Right lung (tissue), 5 donors: ENCODE data around the gene TANK. TPM values are rescaled to one million over a fixed set of nuclear protein-coding genes. Genes with fewer than 3 reads are reported as not detected.
"Not testable (repeated sequence)": the region's sequence is repeated elsewhere in the genome, so short reads cannot be mapped to it uniquely, and the experiment has no call there.

Experiments used
- DNase-seq, 2 donors: peaks; one replicate each; pipeline ENCODE4 v3.0.0-alpha.2; 2013
- polyA plus RNA-seq, 5 donors: library from polyadenylated mRNA; unstranded; fragments of 120-200 nt; gene quantifications; one replicate each; pipeline versions ENCODE4 v1.2.1 to v1.2.3, GENCODE V29; 2013; ENCODE audit warnings: inconsistent platforms in 1 of 5, low replicate concordance in 1 of 5; ENCODE audit not compliant: insufficient read length in 5 of 5, insufficient read depth in 1 of 5

The TANK gene
- polyA plus RNA-seq, 5 donors = 42.0 to 81.0 (median 61.0) TPM

- DNase-seq = no peak
These were observed 5.6 kb downstream of the TANK start for GRCh38 chr2:161165811-161166210.

DNA sequence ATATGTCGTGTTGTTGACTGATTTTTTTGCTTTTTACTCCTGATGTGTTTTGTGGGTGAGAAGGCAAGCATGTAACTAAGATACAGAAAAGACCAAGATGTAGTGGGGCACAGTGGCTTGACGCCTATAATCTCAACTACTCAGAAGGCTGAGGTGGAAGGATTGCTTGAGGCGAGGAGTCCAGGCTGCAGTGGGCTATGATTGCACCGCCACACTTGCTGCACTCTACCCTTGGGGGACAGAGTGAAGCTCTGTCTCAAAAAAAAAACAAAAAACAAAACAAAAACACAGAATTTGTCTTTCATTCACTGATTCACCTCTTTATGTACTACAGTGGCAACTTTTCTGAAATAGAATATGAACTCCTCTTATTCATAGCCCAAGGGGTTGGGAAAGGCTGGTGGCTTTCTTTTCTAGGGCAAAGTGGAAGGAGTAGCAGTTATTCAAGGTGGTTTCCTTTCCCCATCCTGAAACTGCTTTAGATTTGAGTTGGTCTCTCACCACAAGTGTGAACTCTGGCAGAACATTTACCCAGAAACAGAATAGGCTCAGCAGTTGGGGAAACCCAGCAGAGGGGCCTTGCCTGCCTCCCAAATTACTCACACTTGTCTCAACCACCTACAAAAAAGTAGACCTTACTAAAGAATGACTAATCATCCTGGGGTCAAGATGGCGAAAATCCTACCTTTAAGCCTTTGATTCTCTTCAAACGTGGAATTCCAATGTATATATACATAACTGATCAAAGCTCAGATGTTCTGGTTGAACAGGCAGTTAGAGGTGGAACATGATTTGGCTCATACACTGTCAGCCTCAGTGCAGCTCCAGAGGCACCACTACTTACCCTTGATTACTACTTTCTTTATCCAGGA, 6.5 kb downstream of the TANK start:
- DNase-seq = no peak

- DNase-seq = no peak
These were observed 9.1 kb downstream of the TANK start for GRCh38 chr2:161169335-161169734.

DNA sequence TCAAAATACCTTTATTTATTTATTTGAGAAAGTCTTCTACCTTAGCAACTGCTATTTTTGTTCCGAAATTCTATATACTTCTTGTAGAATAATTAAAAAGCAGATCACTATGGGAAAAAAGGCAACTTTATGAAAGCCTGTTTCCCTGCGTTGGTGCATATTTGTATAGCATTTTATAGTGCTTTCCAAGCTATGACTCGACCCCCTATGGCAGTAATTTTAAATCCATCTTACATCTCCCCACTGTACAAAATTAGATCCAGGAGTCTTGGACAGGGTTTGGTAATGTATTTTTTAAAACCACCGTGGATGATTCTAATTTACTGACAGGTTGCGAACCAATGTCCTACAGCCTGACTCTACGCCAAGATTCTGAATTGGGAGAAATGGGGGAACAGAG, 10.1 kb downstream of the TANK start:
- DNase-seq = no peak

GRCh38 chr2:161170958-161171932, 11.0 kb downstream of the TANK start:
- DNase-seq = no peak

DNA sequence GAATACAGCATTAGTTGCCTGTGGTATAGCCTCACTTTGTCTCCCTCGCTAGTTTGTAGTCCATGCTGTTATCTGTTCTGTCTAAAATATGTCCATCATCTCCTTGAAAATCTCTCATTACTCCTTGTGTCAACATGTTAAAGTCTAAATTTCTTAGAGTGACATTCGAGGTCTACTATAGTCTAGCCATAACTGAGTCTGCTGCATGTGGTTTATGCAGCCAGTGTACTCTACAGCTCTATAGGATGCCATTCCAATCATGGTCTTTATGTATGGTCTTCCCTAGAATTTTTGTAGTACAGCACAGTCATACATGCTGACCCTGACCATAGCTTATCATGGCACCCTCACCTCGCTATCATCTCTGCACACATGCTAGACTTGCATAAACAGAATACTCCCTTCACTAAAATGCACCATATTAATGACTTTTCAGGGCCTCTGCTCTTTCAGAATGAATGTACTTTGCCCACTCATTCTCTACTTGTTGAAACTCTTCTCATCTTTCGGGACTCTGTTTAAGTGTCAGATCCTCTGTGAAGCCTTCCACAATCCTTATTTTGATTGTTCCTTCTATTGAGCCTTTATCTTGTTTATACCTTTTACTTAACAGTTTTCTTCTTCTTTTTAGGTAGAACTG, 12.8 kb downstream of the TANK start:
- no peak for DNase-seq

- no peak for DNase-seq
These were observed 13.4 kb downstream of the TANK start for GRCh38 chr2:161173541-161174194.

- no peak for DNase-seq
These were observed 17.7 kb downstream of the TANK start for GRCh38 chr2:161177969-161178368.

- no peak for DNase-seq
These were observed 18.5 kb downstream of the TANK start for GRCh38 chr2:161178756-161179155.

GRCh38 chr2:161190050-161190449, 29.8 kb downstream of the TANK start:
- DNase-seq = no peak

GRCh38 chr2:161195602-161196001, 35.4 kb downstream of the TANK start:
- DNase-seq = not testable (repeated sequence)

GRCh38 chr2:161199912-161200701, 39.9 kb downstream of the TANK start:
- DNase-seq = no peak

DNA sequence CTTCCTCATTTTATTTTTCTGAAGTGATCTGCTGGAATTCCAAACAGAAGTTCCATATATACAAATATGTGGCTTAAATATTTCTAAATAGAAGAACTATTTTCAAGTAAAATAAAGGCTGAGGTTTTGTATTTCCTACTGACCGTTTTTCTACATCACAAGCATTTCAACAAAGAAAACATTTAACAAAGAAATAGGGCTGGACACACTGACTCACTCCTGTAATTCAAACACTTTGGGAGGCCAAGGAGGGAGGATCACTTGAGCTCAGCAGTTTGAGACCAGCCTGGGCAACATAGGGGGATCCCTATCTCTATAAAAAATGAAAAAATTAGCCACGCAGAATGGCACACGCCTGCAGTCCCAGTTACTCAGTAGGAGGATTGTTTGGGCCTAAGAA, 44.6 kb downstream of the TANK start:
- DNase-seq = no peak

DNA sequence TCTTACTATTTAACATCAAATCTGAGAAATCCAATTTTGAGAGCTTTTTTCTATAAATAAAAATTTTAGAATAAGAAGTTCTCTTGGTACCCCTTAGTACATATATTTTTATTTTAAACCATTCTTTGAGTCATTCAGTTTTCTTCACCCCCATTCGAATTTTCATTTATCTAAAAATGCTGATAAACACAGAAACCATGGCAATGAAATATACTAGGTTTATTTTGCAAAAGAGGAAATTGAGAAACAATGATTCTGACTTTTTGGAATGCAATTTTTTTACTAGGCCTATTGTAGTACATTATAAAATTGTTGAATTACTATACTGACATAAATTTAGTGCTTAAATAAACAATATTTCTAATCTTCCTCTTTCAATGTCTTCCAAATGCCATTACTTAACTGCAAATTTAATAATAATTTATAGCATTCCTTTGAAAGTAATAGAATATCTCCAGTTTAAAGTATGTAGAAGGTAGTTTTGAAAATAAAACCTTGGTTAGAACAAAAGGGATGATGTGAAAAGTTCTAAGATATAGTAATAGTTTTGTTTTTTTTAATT, 46.3 kb downstream of the TANK start:
- no peak for DNase-seq

DNA sequence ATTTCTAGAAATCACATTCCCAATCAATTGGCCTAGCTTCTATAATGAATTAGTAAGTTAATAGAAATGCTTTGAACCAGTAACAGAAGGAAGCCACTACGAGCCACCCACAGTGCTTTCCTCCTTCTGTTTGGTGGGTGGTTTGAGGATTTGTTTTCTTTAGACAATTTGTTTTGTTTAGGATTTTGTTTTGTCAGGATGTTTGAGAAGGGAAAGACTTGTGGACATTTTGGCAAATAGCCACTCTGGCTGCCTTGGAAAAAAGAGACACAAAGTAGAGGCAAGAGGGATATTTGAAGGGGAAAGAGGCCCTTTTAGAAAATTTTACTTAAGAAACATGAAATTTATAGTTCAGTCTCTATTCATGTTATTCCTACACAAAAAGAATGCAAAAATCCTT, 47.7 kb downstream of the TANK start:
- DNase-seq = no peak

- DNase-seq = no peak
These were observed 48.4 kb downstream of the TANK start for GRCh38 chr2:161208527-161209139.

GRCh38 chr2:161209902-161210301, 49.7 kb downstream of the TANK start:
- DNase-seq = no peak

DNA sequence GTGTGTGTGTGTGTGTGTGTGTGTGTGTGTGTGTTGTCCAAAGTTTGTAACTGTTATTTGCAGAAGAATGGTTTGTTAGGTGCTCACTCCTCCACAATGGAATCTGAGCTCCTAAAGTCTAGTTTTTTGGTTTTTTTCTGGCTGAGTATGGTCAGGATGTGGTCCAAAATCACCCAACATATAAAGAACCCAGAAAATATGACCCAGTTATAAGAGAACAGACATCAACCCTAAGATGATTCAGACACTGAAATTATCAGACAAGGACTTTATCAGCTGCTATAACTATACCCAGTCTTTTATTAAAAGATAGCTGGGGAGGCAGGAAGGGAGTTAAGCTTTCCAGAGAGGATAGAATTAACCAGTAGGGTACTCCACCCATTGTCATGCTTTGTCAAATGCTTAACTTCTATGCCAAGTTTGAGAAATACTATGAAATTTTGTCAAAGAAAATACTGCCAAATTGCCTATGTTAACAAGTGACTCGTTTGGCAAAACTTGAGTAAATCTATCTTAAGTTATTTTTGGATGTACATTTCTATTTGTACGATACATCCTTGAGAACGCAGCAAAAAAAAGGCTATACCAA, 57.5 kb downstream of the TANK start:
- DNase-seq = no peak

DNA sequence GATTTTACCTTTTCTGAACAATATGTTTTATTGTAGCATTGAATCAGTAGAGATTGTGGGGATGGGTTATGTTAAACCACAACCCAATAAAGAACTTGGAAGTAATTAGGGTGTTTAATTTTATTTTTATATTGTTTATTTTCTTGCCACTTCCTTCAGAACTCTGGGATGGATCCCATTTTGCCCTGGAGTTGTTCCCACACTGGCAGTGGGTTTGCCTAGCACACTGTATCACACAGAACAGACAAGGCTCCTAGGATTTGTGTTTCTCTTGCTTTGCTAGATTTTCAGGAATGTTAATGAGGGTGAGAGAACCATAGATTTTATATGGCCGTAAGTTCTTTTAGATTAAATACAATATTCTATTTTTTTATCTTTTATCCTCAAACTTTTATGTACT, 59.0 kb downstream of the TANK start:
- DNase-seq = no peak
